ENCODE measurements around the gene FNDC1.

The FNDC1 gene

DNA sequence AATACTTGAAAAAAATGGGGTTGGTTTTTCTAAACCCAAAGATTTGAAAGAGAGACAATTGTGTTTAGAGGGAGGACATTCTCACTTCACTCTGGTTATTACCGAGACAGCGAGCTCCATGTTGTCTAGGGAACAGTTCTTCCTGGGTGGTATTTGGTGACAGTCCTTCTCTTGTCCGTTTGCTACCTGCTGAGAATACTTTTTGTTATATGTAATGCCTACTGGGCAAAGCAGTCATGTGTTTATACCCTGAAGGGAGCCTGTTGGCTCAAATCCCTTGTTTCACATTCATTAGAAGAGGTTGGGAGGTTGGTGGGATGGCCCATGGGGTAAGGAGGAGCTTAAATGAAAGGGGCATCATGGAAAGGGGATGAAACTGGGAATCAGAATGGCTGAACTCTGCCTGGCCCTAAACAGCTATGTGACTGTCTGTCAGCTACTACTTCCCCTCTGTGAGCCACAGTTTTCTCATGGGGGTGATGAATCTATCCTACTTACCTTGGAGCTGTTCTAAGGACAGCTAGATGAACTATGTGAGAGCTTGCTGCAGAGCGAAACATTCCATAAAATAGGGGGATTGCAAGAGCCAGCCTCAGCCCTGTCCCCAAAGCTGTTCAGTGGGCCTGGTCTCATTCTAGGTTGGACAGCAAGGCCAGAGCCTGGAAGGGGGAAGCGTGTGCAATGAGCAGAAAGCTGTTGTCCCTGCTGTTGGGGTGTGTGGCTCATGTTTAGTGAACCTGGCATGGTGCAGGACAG lies 43.5 kb downstream of the FNDC1 start:
- DNase-seq (ENCODE audit: low read depth) = no peak

DNA sequence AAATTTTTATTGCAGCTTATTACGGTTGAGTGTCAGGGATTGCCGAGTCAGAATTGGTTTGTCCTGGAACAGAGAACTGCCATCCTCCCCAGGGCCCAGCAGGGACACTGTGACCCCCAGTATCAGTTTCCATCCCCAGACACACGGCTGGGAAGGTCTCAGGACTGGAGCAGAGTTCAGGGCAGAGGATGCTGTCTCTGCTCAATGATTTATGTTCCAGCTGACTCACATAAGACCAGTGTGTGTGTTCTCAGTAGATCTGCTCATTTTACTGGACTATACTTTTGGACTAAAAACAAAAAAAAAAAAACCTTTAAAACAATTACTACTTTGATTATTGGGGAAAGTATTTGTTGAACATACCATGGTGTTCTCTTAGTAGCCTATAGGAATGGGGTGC lies 44.2 kb downstream of the FNDC1 start:
- no peak for DNase-seq (ENCODE audit: low read depth)

DNA sequence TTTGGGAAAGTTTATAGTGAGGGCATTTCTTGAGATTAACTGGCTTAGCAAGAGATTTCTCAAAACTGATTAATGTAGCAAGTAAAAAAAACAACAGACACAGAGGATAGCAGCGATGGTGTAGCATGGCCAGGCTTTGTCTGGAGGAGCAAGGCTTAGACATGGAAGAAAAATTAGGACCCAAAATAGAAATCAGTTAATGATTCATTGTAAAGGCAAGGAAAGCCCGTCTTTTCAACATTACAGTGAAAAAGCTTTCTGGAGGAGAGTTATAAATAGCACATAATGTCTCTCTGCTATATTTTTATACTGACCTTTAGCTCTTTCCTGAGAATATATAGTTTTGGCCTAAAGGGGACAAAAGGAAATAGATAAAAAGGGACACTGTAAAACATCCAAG lies 45.1 kb downstream of the FNDC1 start:
- DNase-seq (ENCODE audit: low read depth) = no peak

DNA sequence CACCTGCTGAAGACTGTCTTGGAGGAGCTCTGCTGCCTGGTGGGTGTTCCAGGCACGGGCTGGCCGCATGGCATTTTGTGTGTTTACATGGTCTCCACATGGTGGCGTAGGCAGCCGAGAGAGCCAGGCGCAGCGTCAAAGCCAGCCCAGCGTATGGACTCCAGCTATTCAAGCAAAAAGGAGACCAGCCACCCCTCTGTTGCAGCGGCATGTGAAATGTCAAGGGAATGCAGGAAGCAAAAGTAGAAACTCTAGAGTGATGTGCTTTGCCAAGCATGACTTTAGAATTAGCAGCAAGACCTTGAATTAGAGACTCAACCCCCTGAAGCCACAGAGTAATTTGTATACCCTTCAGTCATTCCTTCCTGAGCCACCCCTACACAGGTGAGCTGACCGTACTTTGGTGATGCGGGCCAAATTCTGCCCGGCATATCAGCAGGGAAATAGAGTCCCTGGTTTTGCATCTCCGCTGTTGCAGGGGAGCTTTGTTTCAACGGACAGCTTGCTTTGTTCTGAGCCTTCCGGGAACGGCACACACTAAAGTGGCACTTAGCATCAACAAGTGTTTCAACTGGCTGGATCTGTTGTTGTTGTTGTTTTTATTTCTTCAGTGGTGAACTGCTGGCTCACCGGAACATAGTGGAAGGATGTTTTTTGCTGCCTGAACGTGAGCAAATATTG lies 48.5 kb downstream of the FNDC1 start:
- DNase-seq (ENCODE audit: low read depth) = no peak

DNA sequence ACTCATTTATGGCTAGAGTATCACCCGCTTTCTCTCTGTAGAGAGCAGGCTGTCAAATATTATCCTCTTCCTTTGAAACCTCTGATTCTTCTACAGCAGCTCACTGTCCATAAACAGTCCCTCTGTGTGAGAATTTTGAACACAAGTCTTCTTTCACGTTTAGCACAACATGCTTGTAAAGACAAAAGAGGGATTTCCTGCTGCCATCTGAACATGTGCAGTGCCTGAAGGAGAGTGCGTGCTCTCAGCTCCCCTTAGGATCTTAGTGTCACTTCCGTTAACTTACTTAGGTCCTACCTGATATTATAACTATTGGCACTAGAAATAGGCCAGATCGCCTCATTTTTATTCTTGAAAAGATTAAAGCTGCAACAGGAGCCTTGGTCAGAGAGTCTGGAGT lies 50.9 kb downstream of the FNDC1 start:
- DNase-seq (ENCODE audit: low read depth) = no peak

DNA sequence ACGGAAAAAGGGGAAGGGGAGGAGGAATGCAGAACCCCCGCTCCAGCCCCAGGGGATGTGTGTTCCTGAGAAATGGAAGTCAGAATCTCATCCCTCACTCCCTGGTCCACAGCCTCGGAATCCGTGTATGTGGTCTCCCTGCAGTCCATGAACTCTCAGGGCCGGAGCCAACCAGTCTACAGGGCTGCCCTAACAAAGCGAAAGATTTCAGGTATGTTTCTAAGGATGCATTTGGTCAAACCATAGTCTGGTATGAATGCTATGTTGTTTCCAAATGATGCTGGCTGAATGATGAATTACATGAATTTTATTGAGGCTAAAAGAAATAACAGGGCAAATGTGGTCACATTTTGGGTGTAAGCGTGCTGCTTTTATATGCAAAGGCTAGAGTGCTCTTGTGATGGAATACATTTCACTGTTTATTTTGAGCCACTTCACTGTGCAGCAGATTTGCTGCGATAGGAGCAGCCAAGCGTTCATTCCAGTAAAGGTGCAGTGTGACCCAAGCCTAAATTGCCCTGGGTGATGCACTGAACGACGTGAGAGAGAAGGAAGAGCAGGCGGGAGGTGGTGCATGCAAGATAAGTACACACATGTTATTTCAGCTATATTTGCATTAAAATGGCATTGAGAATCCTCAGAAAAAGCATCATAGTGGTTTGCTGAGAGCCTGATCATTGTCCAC lies 52.4 kb downstream of the FNDC1 start:
- DNase-seq (ENCODE audit: low read depth) = no peak

GRCh38 chr6:159224452-159224851 lies 55.3 kb downstream of the FNDC1 start:
- no peak for DNase-seq (ENCODE audit: low read depth)

- DNase-seq (ENCODE audit: low read depth) = no peak
Observed at GRCh38 chr6:159229651-159230051, 60.5 kb downstream of the FNDC1 start.

- DNase-seq (ENCODE audit: low read depth) = no peak
Observed at GRCh38 chr6:159232106-159232645, 63.0 kb downstream of the FNDC1 start.

DNA sequence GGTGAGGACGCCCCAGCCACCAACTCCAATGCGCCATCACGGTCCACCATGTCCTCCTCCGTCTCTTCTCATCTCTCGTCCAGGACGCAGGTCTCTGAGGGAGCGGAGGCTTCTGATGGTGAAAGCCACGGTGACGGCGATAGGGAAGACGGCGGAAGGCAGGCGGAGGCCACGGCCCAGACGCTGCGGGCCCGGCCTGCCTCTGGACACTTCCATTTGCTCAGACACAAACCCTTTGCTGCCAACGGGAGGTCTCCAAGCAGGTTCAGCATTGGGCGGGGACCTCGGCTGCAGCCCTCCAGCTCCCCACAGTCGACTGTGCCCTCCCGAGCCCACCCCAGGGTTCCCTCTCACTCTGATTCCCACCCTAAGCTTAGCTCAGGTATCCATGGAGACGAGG lies 63.6 kb downstream of the FNDC1 start:
- DNase-seq (ENCODE audit: low read depth) = no peak

DNA sequence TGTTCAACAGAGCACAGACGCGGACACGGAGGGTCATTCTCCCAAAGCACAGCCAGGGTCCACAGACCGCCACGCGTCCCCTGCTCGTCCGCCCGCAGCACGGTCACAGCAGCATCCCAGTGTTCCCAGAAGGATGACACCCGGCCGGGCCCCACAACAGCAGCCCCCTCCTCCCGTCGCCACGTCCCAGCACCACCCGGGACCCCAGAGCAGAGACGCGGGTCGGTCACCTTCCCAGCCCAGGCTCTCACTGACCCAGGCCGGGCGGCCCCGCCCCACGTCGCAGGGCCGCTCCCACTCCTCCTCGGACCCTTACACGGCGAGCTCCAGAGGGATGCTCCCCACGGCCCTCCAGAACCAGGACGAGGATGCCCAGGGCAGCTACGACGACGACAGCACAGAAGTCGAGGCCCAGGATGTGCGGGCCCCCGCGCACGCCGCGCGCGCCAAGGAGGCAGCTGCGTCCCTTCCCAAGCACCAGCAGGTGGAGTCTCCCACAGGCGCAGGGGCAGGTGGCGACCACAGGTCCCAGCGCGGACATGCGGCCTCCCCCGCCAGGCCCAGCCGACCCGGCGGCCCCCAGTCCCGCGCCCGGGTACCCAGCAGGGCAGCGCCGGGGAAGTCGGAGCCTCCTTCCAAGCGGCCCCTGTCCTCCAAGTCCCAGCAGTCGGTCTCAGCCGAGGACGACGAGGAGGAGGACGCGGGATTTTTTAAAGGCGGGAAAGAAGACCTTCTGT lies 64.3 kb downstream of the FNDC1 start:
- no peak for DNase-seq (ENCODE audit: low read depth)

DNA sequence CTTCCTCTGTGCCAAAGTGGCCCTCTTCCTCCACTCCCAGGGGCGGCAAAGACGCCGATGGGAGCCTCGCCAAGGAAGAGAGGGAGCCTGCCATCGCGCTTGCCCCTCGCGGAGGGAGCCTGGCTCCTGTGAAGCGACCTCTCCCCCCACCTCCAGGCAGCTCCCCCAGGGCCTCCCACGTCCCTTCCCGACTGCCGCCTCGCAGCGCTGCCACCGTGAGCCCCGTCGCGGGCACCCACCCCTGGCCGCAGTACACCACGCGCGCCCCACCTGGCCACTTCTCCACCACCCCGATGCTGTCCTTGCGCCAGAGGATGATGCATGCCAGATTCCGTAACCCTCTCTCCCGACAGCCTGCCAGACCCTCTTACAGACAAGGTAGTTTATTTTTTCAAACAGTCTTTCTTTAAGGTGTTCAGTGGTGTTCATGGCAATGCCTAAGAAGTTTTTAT lies 64.9 kb downstream of the FNDC1 start:
- no peak for DNase-seq (ENCODE audit: low read depth)

- no peak for DNase-seq (ENCODE audit: low read depth)
Observed at GRCh38 chr6:159238920-159239558, 69.8 kb downstream of the FNDC1 start.

GRCh38 chr6:159249128-159249527 lies 79.9 kb downstream of the FNDC1 start:
- DNase-seq (ENCODE audit: low read depth) = no peak

GRCh38 chr6:159249752-159250151 lies 80.6 kb downstream of the FNDC1 start:
- DNase-seq (ENCODE audit: low read depth) = no peak

DNA sequence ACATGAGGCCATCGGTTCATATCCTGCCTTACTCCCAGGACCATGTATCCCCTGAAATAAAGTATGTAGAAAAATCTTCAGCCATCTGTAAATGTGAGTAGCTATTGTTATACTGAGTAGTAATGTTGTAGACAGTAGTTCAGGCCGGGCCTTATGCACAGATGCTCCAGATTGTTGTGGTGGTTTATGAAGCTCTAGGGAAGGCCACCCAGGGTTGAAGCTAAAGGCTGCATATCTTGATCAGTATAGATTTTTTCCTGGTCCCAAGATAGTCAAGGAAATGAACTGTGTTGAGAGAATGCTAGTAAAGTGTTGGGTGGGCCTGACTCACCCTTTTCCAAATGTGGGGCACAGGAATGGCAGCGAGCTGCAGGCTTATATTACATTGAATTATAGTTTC lies 81.4 kb downstream of the FNDC1 start:
- no peak for DNase-seq (ENCODE audit: low read depth)

- DNase-seq (ENCODE audit: low read depth) = no peak
Observed at GRCh38 chr6:159252955-159253508, 83.8 kb downstream of the FNDC1 start.

DNA sequence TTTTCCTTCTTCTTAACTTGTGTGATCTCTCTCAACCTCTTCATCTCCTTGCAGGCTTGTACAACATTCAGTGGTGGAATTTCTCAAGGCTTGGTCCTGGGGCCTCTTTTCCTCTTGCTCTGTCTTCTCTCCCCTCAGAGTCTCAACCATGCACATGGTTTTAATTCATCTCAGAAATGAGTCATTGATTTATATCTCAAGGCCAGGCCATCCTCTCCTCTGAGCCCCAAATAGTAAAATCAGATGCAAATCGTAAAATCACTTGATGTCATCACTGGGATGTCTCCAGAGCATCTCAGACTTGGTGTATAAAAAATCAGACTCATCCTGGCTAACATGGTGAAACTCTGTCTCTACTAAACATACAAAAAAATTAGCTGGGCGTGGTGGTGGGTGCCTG lies 85.0 kb downstream of the FNDC1 start:
- no peak for DNase-seq (ENCODE audit: low read depth)

- no peak for DNase-seq (ENCODE audit: low read depth)
Observed at GRCh38 chr6:159255434-159255951, 86.3 kb downstream of the FNDC1 start.

DNA sequence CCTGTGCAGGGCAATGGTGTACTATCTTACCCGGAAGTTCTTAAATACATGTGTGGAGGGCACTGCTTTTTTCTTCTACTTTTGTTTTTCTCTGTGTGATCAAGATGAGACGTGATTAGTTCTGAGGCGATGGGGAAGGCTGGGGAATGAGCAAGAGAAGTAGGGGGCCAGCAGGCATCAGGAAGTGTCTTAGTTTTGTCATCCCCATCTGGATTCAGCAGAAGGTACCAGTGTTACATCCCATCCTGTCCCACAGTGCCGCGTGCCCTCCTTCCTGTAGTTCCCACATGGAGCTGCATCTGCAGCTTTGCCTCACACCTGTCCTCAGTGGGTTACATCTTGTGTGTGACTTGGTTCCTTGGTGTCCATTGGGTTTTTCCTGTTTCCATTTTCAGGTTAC lies 86.9 kb downstream of the FNDC1 start:
- DNase-seq (ENCODE audit: low read depth) = no peak

GRCh38 chr6:159257846-159258245 lies 88.6 kb downstream of the FNDC1 start:
- DNase-seq (ENCODE audit: low read depth) = no peak
